GM19238 (cell line): Measurements from ENCODE around the gene PEX7.
A peak's percentile ranks its signal among the peaks of the same experiment; 100 is the strongest.
"Not testable (repeated sequence)": the region's sequence is repeated elsewhere in the genome, so short reads cannot be mapped to it uniquely, and the experiment has no call there.

Experiments used
- DNase-seq: peaks from one replicate; pipeline ENCODE4 v3.0.0; 2011; ENCODE audit warnings: low spot score; ENCODE audit not compliant: insufficient read length

The PEX7 gene

GRCh38 chr6:136822376-136823127, at the start of gene PEX7:
Gene PEX7, plus strand, starts transcription at chr6:136822592. Its CDS starts 74 bp downstream, at chr6:136822666.
- DNase-seq, result peak; percentile 71

GRCh38 chr6:136772685-136773472, 49.5 kb upstream of the PEX7 start:
- no peak for DNase-seq

GRCh38 chr6:136773473-136773796, 49.0 kb upstream of the PEX7 start:
- no peak for DNase-seq

- DNase-seq, result no peak
These were observed 48.0 kb upstream of the PEX7 start for GRCh38 chr6:136774228-136775041.

GRCh38 chr6:136775081-136775480, 47.3 kb upstream of the PEX7 start:
- no peak for DNase-seq

GRCh38 chr6:136775548-136775947, 46.8 kb upstream of the PEX7 start:
- no peak for DNase-seq

GRCh38 chr6:136777651-136778050, 44.7 kb upstream of the PEX7 start:
- DNase-seq, result no peak

GRCh38 chr6:136779682-136780081, 42.7 kb upstream of the PEX7 start:
- no peak for DNase-seq

- no peak for DNase-seq
These were observed 41.4 kb upstream of the PEX7 start for GRCh38 chr6:136780972-136781371.

GRCh38 chr6:136782021-136782770, 40.2 kb upstream of the PEX7 start:
- no peak for DNase-seq

- no peak for DNase-seq
These were observed 39.4 kb upstream of the PEX7 start for GRCh38 chr6:136783021-136783420.

GRCh38 chr6:136783495-136784270, 38.7 kb upstream of the PEX7 start:
- no peak for DNase-seq

- DNase-seq, result no peak
These were observed 38.1 kb upstream of the PEX7 start for GRCh38 chr6:136784271-136784664.

- DNase-seq, result no peak
These were observed 37.3 kb upstream of the PEX7 start for GRCh38 chr6:136784910-136785746.

GRCh38 chr6:136786658-136787057, 35.7 kb upstream of the PEX7 start:
- no peak for DNase-seq

- no peak for DNase-seq
These were observed 34.7 kb upstream of the PEX7 start for GRCh38 chr6:136787726-136788068.

GRCh38 chr6:136788069-136788902, 34.1 kb upstream of the PEX7 start:
- DNase-seq, result no peak

GRCh38 chr6:136789440-136789839, 33.0 kb upstream of the PEX7 start:
- DNase-seq, result not testable (repeated sequence)
